Activated CD4-positive, alpha-beta T cell treated with anti-CD3 and anti-CD28 coated beads, Interleukin-2, amount 50 U/mL, for 16 hours (primary cell): ENCODE results near the gene TTC39B.
"Not testable (repeated sequence)": the region's sequence is repeated elsewhere in the genome, so short reads cannot be mapped to it uniquely, and the experiment has no call there.

Experiments
- DNase-seq: peaks from one replicate; pipeline ENCODE4 v3.0.0-alpha.2; 2020

The TTC39B gene

GRCh38 chr9:15306757-15307522 is at the start of gene TTC39B:
Gene TTC39B (minus strand): TSS chr9:15307216. CDS start chr9:15307125, 91 bp downstream.
- peak; percentile 90 for DNase-seq

GRCh38 chr9:15355669-15356068 is 48.7 kb upstream of the TTC39B start:
- DNase-seq, result no peak

- DNase-seq, result no peak
Observed at GRCh38 chr9:15354713-15355112, 47.7 kb upstream of the TTC39B start.

- no peak for DNase-seq
Observed at GRCh38 chr9:15353892-15354291, 46.9 kb upstream of the TTC39B start.

- no peak for DNase-seq
Observed at GRCh38 chr9:15352306-15352705, 45.3 kb upstream of the TTC39B start.

GRCh38 chr9:15349892-15350761 is 43.1 kb upstream of the TTC39B start:
- no peak for DNase-seq

GRCh38 chr9:15346837-15347236 is 39.8 kb upstream of the TTC39B start:
- no peak for DNase-seq

- DNase-seq, result no peak
Observed at GRCh38 chr9:15344191-15344590, 37.2 kb upstream of the TTC39B start.

GRCh38 chr9:15333376-15333881 is 26.4 kb upstream of the TTC39B start:
- no peak for DNase-seq

- no peak for DNase-seq
Observed at GRCh38 chr9:15332939-15333338, 25.9 kb upstream of the TTC39B start.

- no peak for DNase-seq
Observed at GRCh38 chr9:15329539-15330109, 22.6 kb upstream of the TTC39B start.

- DNase-seq, result no peak
Observed at GRCh38 chr9:15328946-15329345, 21.9 kb upstream of the TTC39B start.

GRCh38 chr9:15322695-15323094 is 15.7 kb upstream of the TTC39B start:
- DNase-seq, result not testable (repeated sequence)

- DNase-seq, result not testable (repeated sequence)
Observed at GRCh38 chr9:15319661-15320060, 12.6 kb upstream of the TTC39B start.

GRCh38 chr9:15317836-15318235 is 10.8 kb upstream of the TTC39B start:
- DNase-seq, result no peak

GRCh38 chr9:15311607-15312006 is 4.6 kb upstream of the TTC39B start:
- no peak for DNase-seq

GRCh38 chr9:15310107-15310850 is 3.3 kb upstream of the TTC39B start:
- DNase-seq, result peak; percentile 39

- no peak for DNase-seq
Observed at GRCh38 chr9:15308511-15308910, 1.5 kb upstream of the TTC39B start.

- no peak for DNase-seq
Observed at GRCh38 chr9:15307523-15307841, 466 bp upstream of the TTC39B start.

- DNase-seq, result peak; percentile 49
Observed at GRCh38 chr9:15306068-15306756, 804 bp downstream of the TTC39B start.

- DNase-seq, result no peak
Observed at GRCh38 chr9:15305470-15305869, 1.5 kb downstream of the TTC39B start.

- no peak for DNase-seq
Observed at GRCh38 chr9:15304632-15305031, 2.4 kb downstream of the TTC39B start.
